Natural killer cell (primary cell): ENCODE data around the gene FBXL7. TPM values are rescaled to one million over a fixed set of nuclear protein-coding genes. Genes with fewer than 3 reads are reported as not detected.

Experiments used
- ATAC-seq, 3 donors: fragments of 150-1000 bp in 2 of 3; fragments of 200-7000 bp in 1 of 3; cut with Tn5 transposase; 1 replicate in 1 of 3; 2 replicates in 2 of 3; pipeline ENCODE4 v1.10.0; 2021; ENCODE audit warnings: mild to moderate bottlenecking in 2 of 3, moderate library complexity in 2 of 3
- DNase-seq, 2 donors: peaks; one replicate each; pipeline versions ENCODE4 v3.0.0 to v3.0.0-alpha.2; 2013 to 2021; ENCODE audit warnings: mixed read lengths in 1 of 2
- H3K27ac ChIP-seq: one replicate; pipeline ENCODE4 v1.5.1; 2013; ENCODE audit warnings: mild to moderate bottlenecking, low read length
- H3K27me3 ChIP-seq: one replicate; pipeline ENCODE4 v1.6.1; 2013; ENCODE audit warnings: low read length; ENCODE audit not compliant: control insufficient read depth, insufficient read depth
- H3K36me3 ChIP-seq: one replicate; pipeline ENCODE4 v1.6.1; 2013; ENCODE audit warnings: low read length; ENCODE audit not compliant: control insufficient read depth, insufficient read depth
- H3K4me1 ChIP-seq: one replicate; pipeline ENCODE4 v1.6.1; 2013; ENCODE audit warnings: low read length; ENCODE audit not compliant: control insufficient read depth, insufficient read depth
- H3K4me3 ChIP-seq: one replicate; pipeline ENCODE4 v1.5.1; 2013; ENCODE audit warnings: low read length
- H3K9me3 ChIP-seq: one replicate; pipeline ENCODE4 v1.6.1; 2013; ENCODE audit warnings: low read length; ENCODE audit not compliant: control insufficient read depth, insufficient read depth
- H3K27ac Mint-ChIP-seq, 2 donors: one replicate each; pipeline ENCODE4 v1.8.0; 2022; ENCODE audit warnings: mild to moderate bottlenecking in 2 of 2, mixed read lengths in 2 of 2, moderate library complexity in 1 of 2
- H3K27me3 Mint-ChIP-seq, 2 donors: one replicate each; pipeline ENCODE4 v1.8.0; 2022; ENCODE audit warnings: low read depth in 2 of 2, mixed read lengths in 2 of 2
- H3K36me3 Mint-ChIP-seq: one replicate; pipeline ENCODE4 v1.8.0; 2022; ENCODE audit warnings: mixed read lengths
- H3K4me1 Mint-ChIP-seq, 2 donors: one replicate each; pipeline ENCODE4 v1.8.0; 2022; ENCODE audit warnings: mixed read lengths in 2 of 2
- H3K4me3 Mint-ChIP-seq: one replicate; pipeline ENCODE4 v1.8.0; 2022; ENCODE audit warnings: mild to moderate bottlenecking, moderate library complexity, mixed read lengths
- H3K9me3 Mint-ChIP-seq, 2 donors: one replicate each; pipeline ENCODE4 v1.8.0; 2022; ENCODE audit warnings: mixed read lengths in 2 of 2
- WGBS: methylation state at CpG from one replicate; pipeline ENCODE4 v1.1.7; 2013; ENCODE audit warnings: missing lambda C conversion rate; ENCODE audit not compliant: insufficient coverage; 5-methylcytosine and 5-hydroxymethylcytosine counted together
- intact Hi-C: fragments of 100-400 bp; cut with micrococcal nuclease; formaldehyde crosslinking; loops from one replicate; pipeline ENCODE4 v1.14.2; 2022
- total RNA-seq, 4 donors: library from RNA; stranded (reverse); fragments of 120-200 nt in 1 of 4; gene quantifications; one replicate each; pipeline versions ENCODE4 v1.2.3 to v1.2.4, GENCODE V29; 2013 to 2022
- TF ChIP-seq, protein P1 (sequence below): fragments of 200-600 bp; IDR thresholded peaks from one replicate; pipeline ENCODE4 v1.8.0; 2022; ENCODE audit warnings: antibody characterized with exemption

The FBXL7 gene
- total RNA-seq, 3 donors from 2014 or later (not counting 1 experiment from before 2014, with no cell fraction given) = not detected

DNA sequence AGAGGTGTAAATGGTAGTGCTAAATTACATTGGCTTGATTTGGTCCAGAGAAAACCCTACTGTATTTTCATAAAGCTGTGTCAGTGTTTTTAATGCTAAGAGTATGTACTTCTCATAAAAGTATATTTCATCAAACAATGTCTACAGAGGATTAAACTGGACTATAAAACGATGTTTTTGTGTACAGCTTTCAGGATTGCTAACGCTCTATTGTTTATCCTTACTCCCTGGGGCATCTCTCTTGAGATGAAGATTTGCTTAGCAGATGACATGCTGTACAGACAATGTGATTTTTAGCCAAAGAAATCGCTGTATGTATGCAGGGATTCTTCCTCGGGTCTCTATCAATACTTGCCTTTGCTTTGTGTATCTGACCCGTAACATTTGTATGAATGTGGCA, 216.0 kb downstream of the FBXL7 start:
- H3K27me3 Mint-ChIP-seq = no peaks in the 10 kb centered on the region
- H3K9me3 ChIP-seq = no peaks in the 10 kb centered on the region
- no peak overlapping the region for H3K27ac ChIP-seq
- WGBS = 91% methylated on average over 5 of the region's 5 CpGs
- no peak overlapping the region for H3K4me3 ChIP-seq
- intact Hi-C loops = no loop called here
- H3K27ac Mint-ChIP-seq = no peak overlapping the region
- ATAC-seq (no peak), DNase-seq (no peak)
- peaks cover 14 to 30% of the 10 kb centered on the region in 2 donors for H3K9me3 Mint-ChIP-seq
- H3K27me3 ChIP-seq = no peaks in the 10 kb centered on the region
- no peaks in the 10 kb centered on the region for H3K4me1 Mint-ChIP-seq
- H3K36me3 Mint-ChIP-seq = peaks cover 3% of the 10 kb centered on the region
- no peak overlapping the region for H3K4me3 Mint-ChIP-seq
- TF ChIP-seq, protein P1, sequence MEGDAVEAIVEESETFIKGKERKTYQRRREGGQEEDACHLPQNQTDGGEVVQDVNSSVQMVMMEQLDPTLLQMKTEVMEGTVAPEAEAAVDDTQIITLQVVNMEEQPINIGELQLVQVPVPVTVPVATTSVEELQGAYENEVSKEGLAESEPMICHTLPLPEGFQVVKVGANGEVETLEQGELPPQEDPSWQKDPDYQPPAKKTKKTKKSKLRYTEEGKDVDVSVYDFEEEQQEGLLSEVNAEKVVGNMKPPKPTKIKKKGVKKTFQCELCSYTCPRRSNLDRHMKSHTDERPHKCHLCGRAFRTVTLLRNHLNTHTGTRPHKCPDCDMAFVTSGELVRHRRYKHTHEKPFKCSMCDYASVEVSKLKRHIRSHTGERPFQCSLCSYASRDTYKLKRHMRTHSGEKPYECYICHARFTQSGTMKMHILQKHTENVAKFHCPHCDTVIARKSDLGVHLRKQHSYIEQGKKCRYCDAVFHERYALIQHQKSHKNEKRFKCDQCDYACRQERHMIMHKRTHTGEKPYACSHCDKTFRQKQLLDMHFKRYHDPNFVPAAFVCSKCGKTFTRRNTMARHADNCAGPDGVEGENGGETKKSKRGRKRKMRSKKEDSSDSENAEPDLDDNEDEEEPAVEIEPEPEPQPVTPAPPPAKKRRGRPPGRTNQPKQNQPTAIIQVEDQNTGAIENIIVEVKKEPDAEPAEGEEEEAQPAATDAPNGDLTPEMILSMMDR = no peak
- H3K4me1 ChIP-seq = no peaks in the 10 kb centered on the region
- no peaks in the 10 kb centered on the region for H3K36me3 ChIP-seq

DNA sequence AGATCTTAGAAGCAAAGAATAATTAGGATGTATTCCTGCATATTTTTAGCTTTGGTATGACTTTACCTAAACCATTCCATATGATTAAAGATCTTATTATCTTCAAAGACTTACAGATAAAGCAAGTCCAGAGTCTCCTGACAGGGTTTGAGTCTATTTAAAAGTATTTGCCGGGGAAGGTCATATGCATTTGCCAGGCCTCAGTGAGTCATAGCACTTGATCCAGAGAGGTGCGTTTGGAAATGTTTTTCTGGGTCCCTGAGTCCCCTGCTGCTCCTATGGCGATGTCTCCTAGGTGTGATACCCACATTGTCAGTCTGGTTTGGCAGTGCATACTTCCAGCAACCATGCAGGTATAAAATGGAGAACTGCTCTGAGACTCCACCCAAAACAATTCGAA, 217.0 kb downstream of the FBXL7 start:
- H3K36me3 ChIP-seq = no peaks in the 10 kb centered on the region
- H3K9me3 ChIP-seq = no peaks in the 10 kb centered on the region
- H3K9me3 Mint-ChIP-seq = peaks cover 16 to 32% of the 10 kb centered on the region in 2 donors
- H3K36me3 Mint-ChIP-seq = no peaks in the 10 kb centered on the region
- WGBS = 77% methylated on average over 4 of the region's 4 CpGs
- no peaks in the 10 kb centered on the region for H3K4me1 Mint-ChIP-seq
- H3K27me3 ChIP-seq = no peaks in the 10 kb centered on the region
- no peaks in the 10 kb centered on the region for H3K27me3 Mint-ChIP-seq
- no peaks in the 10 kb centered on the region for H3K4me1 ChIP-seq
- H3K4me3 Mint-ChIP-seq = no peak overlapping the region
- intact Hi-C loops = no loop called here
- no peak for ATAC-seq
- DNase-seq = no peak
- H3K27ac Mint-ChIP-seq = no peak overlapping the region
- no peak overlapping the region for H3K4me3 ChIP-seq
- no peak overlapping the region for H3K27ac ChIP-seq
- TF ChIP-seq, protein P1 = no peak

DNA sequence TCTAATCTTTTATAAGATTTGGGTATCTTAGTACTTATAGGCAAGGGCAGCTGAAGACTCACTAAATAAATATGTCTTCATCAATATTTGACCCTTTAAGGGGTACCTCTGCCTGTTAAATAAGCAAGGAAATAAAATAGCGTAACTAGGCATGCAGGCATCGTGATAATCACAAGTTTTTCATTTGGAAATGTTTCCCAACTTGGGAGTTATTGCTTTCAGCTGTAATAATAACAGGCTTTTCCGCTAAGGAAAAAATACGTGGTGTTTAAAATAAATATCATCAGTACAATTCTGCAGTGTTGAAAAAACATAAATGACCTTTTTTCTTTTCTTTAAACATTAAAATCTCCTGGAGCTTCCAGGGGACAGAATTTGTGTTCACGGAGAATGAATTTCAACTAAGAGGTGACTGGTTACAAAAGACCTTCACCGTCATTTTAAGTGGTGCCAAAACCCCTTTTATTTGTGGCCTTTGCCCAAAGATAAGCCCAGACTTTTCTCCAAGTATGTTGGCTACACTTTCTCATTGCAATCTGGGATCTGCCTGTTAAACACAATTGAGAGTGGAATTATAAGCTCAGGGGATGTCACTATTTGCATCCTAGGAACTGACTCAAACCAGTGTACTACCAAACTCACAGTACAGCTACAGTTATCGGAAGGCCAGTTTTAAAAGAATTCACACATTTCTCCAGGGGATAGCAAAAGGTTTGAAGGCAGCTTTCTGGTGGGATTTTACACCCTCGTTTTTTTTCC, 218.6 kb downstream of the FBXL7 start:
- no peaks in the 10 kb centered on the region for H3K36me3 ChIP-seq
- Mint-ChIP-seq H3K9me3 (peaks cover 13 to 24% of the 10 kb centered on the region in 2 donors), H3K36me3 (no peaks in the 10 kb centered on the region), H3K27ac (no peak overlapping the region), H3K4me1 (no peaks in the 10 kb centered on the region), H3K4me3 (no peak overlapping the region), H3K27me3 (no peaks in the 10 kb centered on the region)
- intact Hi-C loops = no loop called here
- peaks cover 3% of the 10 kb centered on the region for H3K9me3 ChIP-seq
- no peak overlapping the region for H3K27ac ChIP-seq
- DNase-seq = no peak
- H3K27me3 ChIP-seq = no peaks in the 10 kb centered on the region
- 68% methylated on average over 6 of the region's 8 CpGs for WGBS
- TF ChIP-seq, protein P1 = no peak
- no peaks in the 10 kb centered on the region for H3K4me1 ChIP-seq
- no peak for ATAC-seq
- H3K4me3 ChIP-seq = no peak overlapping the region

DNA sequence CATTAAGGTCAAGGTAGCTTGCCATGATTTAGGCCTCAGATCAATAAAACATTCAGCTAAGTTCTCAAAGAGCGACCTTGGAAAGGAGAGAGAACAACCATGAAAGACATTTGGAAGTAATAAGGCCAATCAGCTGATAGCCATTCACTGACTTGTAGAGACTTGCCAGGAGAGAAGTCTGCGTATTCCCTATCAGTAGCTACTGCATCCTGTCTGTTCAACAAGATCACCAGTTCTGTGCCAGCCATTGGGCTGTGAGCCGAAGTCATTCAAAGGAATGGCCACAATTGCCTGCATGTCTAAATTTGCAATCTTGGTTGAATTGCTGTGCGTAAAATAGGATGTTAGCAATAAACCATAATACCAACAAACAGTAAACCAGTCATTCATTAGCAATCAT, 219.8 kb downstream of the FBXL7 start:
- intact Hi-C loops = no loop called here
- 75% methylated on average over 3 of the region's 4 CpGs for WGBS
- Mint-ChIP-seq H3K27me3 (no peaks in the 10 kb centered on the region), H3K4me3 (no peak overlapping the region), H3K27ac (no peak overlapping the region), H3K36me3 (no peaks in the 10 kb centered on the region), H3K9me3 (peaks cover 10 to 21% of the 10 kb centered on the region in 2 donors), H3K4me1 (no peaks in the 10 kb centered on the region)
- no peaks in the 10 kb centered on the region for H3K27me3 ChIP-seq
- no peaks in the 10 kb centered on the region for H3K4me1 ChIP-seq
- no peak overlapping the region for H3K4me3 ChIP-seq
- ATAC-seq (no peak), DNase-seq (no peak)
- TF ChIP-seq, protein P1 = no peak
- peaks cover 3% of the 10 kb centered on the region for H3K9me3 ChIP-seq
- H3K27ac ChIP-seq = no peak overlapping the region
- H3K36me3 ChIP-seq = no peaks in the 10 kb centered on the region
